HL-60 (cell line): Measurements from ENCODE around the gene FLAD1.

Experiments used
- CTCF ChIP-seq: IDR thresholded peaks from one replicate; pipeline ENCODE4 v1.5.1; 2011; ENCODE audit warnings: low read length, control low read depth, inconsistent platforms; ENCODE audit not compliant: insufficient read depth
- GABPA ChIP-seq: IDR thresholded peaks from 2 replicates; pipeline ENCODE4 v1.6.1; 2012; ENCODE audit warnings: low read depth
- POLR2AphosphoS5 ChIP-seq: IDR thresholded peaks from 2 replicates; pipeline ENCODE4 v1.6.1; 2012; ENCODE audit warnings: low read depth

- TF ChIP-seq CTCF (no peak), GABPA (no peak), POLR2AphosphoS5 (no peak)
Observed at GRCh38 chr1:155034318-155035208, 51.4 kb downstream of the FLAD1 start.
